ENCODE measurements around the gene STING1. TPM values are rescaled to one million over a fixed set of nuclear protein-coding genes. Genes with fewer than 3 reads are reported as not detected.
"Not testable (repeated sequence)": the region's sequence is repeated elsewhere in the genome, so short reads cannot be mapped to it uniquely, and the experiment has no call there.

STING1 gene
- total RNA-seq, 1 donor from 2014 or later = 14.6 TPM

DNA sequence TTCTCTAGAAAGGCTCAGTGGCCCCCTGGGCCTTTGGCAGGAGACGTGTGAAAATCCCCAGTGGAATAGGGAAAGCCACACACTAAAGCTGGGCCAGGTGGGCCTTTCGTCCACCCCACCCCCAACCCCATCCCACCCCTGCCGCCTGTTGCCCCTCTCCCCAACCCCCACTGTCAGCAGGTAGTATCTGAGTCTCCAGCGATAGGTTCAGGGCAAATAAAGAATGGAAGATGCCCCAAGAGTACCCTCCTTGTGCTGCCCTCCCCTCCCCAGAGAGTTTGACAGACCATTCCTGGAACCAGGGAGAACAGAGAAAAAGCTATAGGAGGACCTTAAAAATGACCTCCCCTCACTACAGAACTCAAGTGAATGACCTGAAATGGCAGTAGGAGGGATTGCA is 41.9 kb upstream of the STING1 start:
- H3K4me3 ChIP-seq (ENCODE audit: low read length in 3 of 3) = no peak overlapping the region
- no peak overlapping the region for H3K27ac ChIP-seq (ENCODE audit: low read depth, low read length)
- H3K36me3 ChIP-seq (ENCODE audit: control insufficient read depth in 3 of 3, insufficient read depth in 3 of 3, low read length in 3 of 3) = no peaks in the 10 kb centered on the region
- no peaks in the 10 kb centered on the region for H3K27me3 ChIP-seq (ENCODE audit: control insufficient read depth in 3 of 3, insufficient read depth in 3 of 3, low read length in 3 of 3)
- no peak overlapping the region for H3K9ac ChIP-seq (ENCODE audit: low read depth in 1 of 3, low read length in 3 of 3)
- H3K9me3 ChIP-seq (ENCODE audit: control insufficient read depth in 3 of 3, low read length in 3 of 3) = no peaks in the 10 kb centered on the region
- H3K4me1 ChIP-seq (ENCODE audit: control insufficient read depth in 3 of 3, insufficient read depth in 3 of 3, low read length in 3 of 3) = peaks cover 5 to 15% (median 7%) of the 10 kb centered on the region in 3 donors

DNA sequence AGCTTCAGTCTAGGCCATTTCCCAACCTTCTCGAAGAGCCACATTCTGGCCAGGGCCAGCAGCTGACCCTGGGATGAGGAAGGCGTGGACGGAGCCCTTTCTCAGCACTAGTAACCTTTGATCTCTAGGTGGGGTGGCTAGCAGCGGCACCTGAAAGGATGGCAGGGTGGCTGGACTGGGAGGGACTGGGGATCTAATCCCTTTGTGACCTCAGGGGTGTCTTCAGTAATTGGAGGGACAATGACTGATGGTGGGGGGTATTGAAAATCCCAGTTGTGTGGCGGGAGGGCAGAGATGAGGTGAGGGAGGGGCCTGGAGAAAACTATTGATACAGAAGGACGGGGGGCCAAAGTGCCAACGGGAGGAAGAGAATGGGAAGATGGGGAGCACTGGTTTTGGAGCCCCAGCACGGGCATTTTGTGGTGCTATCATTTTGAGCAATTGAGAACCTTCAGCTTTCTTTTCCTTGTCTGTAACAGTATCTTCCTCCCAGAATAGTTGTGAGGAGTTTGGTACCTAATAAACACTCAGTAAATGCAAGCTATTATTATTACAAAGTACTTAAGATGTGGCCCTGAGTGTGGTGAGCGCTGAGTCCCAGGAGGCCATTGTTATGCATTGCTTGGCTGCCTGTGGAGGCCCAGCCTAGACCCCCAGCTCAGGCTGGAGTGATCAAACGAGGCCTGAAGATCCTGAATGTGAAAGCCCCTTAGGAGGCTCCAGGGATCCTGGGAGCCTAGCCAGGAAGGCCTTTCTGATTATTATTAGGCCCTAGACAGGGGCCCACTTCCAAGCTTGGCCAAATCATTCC is 41.3 kb upstream of the STING1 start:
- no peaks in the 10 kb centered on the region for H3K27me3 ChIP-seq (ENCODE audit: control insufficient read depth in 3 of 3, insufficient read depth in 3 of 3, low read length in 3 of 3)
- no peak overlapping the region for H3K27ac ChIP-seq (ENCODE audit: low read depth, low read length)
- no peak overlapping the region for H3K4me3 ChIP-seq (ENCODE audit: low read length in 3 of 3)
- peaks cover 6 to 15% (median 8%) of the 10 kb centered on the region in 3 donors for H3K4me1 ChIP-seq (ENCODE audit: control insufficient read depth in 3 of 3, insufficient read depth in 3 of 3, low read length in 3 of 3)
- no peaks in the 10 kb centered on the region for H3K9me3 ChIP-seq (ENCODE audit: control insufficient read depth in 3 of 3, low read length in 3 of 3)
- H3K36me3 ChIP-seq (ENCODE audit: control insufficient read depth in 3 of 3, insufficient read depth in 3 of 3, low read length in 3 of 3) = no peaks in the 10 kb centered on the region
- H3K9ac ChIP-seq (ENCODE audit: low read depth in 1 of 3, low read length in 3 of 3) = peak overlapping the region in 1 of 3 donors; percentile 25

DNA sequence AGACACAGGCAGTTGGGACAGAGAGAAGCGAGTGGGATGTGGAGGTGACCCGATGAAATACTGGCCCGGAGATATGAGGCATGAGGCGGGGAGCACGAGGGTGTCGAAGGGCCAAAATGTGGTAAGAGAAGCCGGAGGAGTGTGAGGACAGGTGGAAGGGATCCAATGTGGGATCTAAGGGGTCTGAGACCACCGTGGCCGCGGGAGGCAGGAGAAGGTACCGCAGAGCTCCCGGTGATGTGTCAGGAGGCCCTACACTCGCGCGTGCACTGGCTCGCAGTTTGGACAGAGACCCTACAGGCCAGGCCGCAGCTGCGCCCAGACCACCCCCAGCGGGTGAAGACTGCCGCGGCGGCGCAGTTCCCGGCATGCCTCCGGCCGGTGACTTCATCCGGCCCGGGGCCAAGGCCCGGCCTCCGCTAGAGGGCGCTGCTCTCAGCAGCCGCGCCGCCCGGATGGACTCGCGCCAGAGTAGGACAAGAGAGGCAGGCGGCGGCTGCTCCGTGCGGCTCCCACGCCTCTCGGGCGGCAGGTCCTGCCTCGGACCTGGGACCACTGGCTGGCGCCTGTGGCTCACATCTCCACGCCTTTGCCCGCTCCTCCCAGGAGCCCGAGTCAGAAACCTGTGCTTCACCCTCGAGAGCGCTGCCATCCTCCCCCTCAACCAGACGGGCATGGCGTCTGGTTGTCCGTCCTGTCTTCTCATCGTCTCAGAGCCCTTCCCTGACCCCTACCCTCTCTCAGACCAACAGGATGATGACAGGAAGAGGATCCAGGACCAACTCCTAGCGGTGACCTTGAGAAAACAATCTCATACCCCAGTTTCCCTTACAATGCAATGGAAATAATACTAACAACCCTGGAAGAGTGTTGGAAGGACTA is 35.4 kb upstream of the STING1 start:
- Histone ChIP-seq H3K4me3 (ENCODE audit: low read length in 3 of 3) (peak overlapping the region; percentile 86 to 97 (median 90)), H3K9ac (ENCODE audit: low read depth in 1 of 3, low read length in 3 of 3) (peak overlapping the region; percentile 95 to 98 (median 98)), H3K36me3 (ENCODE audit: control insufficient read depth in 3 of 3, insufficient read depth in 3 of 3, low read length in 3 of 3) (no peaks in the 10 kb centered on the region), H3K4me1 (ENCODE audit: control insufficient read depth in 3 of 3, insufficient read depth in 3 of 3, low read length in 3 of 3) (peaks cover 13 to 22% (median 21%) of the 10 kb centered on the region in 3 donors), H3K27ac (ENCODE audit: low read depth, low read length) (peak overlapping the region; percentile 84), H3K9me3 (ENCODE audit: control insufficient read depth in 3 of 3, low read length in 3 of 3) (no peaks in the 10 kb centered on the region), H3K27me3 (ENCODE audit: control insufficient read depth in 3 of 3, insufficient read depth in 3 of 3, low read length in 3 of 3) (no peaks in the 10 kb centered on the region)

DNA sequence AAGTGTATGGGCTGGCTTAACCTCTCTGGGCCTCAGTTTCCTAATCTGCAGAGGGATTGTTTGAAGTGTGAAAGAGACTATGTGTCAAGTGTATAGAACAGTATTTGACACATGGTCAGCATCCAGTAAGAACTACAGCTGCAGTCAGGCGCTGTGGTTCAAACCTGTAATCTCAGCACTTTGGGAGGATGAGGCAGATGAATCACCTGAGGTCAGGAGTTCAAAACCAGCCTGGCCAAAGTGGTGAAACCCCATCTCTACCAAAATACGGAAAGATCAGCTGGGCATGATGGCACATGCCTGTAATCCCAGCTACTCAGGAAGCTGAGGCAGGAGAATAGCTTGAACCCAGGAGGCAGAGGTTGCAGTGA is 31.9 kb upstream of the STING1 start:
- H3K36me3 ChIP-seq (ENCODE audit: control insufficient read depth in 3 of 3, insufficient read depth in 3 of 3, low read length in 3 of 3) = no peaks in the 10 kb centered on the region
- no peaks in the 10 kb centered on the region for H3K27me3 ChIP-seq (ENCODE audit: control insufficient read depth in 3 of 3, insufficient read depth in 3 of 3, low read length in 3 of 3)
- H3K9me3 ChIP-seq (ENCODE audit: control insufficient read depth in 3 of 3, low read length in 3 of 3) = no peaks in the 10 kb centered on the region
- no peak overlapping the region for H3K4me3 ChIP-seq (ENCODE audit: low read length in 3 of 3)
- peaks cover 10 to 17% (median 16%) of the 10 kb centered on the region in 3 donors for H3K4me1 ChIP-seq (ENCODE audit: control insufficient read depth in 3 of 3, insufficient read depth in 3 of 3, low read length in 3 of 3)
- no peak overlapping the region for H3K27ac ChIP-seq (ENCODE audit: low read depth, low read length)
- H3K9ac ChIP-seq (ENCODE audit: low read depth in 1 of 3, low read length in 3 of 3) = no peak overlapping the region

DNA sequence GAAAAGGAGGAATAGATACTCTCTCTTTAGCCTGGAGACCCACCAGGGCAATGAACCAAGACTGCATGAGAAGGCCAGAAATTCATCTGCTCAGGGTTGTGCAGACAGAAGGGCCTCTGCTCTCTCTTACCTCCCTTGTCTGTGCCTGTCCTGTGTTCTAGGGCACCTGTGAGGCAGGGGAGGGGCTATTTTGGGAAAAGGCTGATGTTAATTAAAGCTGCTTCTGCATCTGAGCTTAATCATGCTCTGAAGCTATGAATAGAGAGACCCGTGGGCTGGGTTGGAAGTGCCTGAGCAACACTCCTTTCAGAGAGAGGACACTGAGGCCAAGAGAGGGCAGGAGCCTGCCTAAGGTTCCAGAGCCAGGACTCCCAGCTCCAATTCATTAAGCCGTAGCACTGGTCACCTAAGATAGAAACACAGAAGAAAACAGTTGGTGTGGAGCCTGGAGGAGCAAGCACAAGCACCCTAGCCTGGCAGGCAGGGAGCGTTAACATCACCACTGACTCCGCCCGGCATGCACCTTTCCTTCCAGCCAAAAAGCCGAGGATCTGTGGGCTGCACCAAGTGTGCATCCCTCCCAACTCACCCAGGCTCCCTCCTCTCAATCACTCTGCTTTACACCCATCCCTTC is 31.4 kb upstream of the STING1 start:
- H3K27me3 ChIP-seq (ENCODE audit: control insufficient read depth in 3 of 3, insufficient read depth in 3 of 3, low read length in 3 of 3) = no peaks in the 10 kb centered on the region
- no peak overlapping the region for H3K27ac ChIP-seq (ENCODE audit: low read depth, low read length)
- H3K4me3 ChIP-seq (ENCODE audit: low read length in 3 of 3) = no peak overlapping the region
- no peaks in the 10 kb centered on the region for H3K9me3 ChIP-seq (ENCODE audit: control insufficient read depth in 3 of 3, low read length in 3 of 3)
- peaks cover 10 to 17% (median 16%) of the 10 kb centered on the region in 3 donors for H3K4me1 ChIP-seq (ENCODE audit: control insufficient read depth in 3 of 3, insufficient read depth in 3 of 3, low read length in 3 of 3)
- H3K9ac ChIP-seq (ENCODE audit: low read depth in 1 of 3, low read length in 3 of 3) = no peak overlapping the region
- H3K36me3 ChIP-seq (ENCODE audit: control insufficient read depth in 3 of 3, insufficient read depth in 3 of 3, low read length in 3 of 3) = no peaks in the 10 kb centered on the region

DNA sequence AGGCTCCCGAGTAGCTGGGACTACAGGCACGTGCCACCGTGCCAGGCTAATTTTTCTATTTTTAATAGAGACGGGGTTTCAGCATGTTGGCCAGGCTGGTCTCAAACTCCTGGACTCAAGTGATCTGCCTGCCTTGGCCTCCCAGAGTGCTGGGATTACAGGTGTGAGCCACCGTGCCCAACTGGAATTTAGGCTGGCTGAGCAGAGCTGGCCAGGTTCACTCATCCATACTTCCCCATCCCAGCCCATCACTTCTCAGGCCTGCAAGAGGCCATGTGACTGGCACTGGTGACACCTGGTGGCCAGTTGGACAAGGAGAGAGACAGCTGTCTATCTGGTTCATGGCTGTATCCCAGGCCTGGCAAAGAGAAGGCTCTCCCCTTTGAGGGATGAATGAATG is 30.9 kb upstream of the STING1 start:
- not testable (repeated sequence) for H3K4me3 ChIP-seq (ENCODE audit: low read length in 3 of 3); H3K9ac ChIP-seq (ENCODE audit: low read depth in 1 of 3, low read length in 3 of 3); H3K27me3 ChIP-seq (ENCODE audit: control insufficient read depth in 3 of 3, insufficient read depth in 3 of 3, low read length in 3 of 3); H3K9me3 ChIP-seq (ENCODE audit: control insufficient read depth in 3 of 3, low read length in 3 of 3); H3K36me3 ChIP-seq (ENCODE audit: control insufficient read depth in 3 of 3, insufficient read depth in 3 of 3, low read length in 3 of 3); H3K27ac ChIP-seq (ENCODE audit: low read depth, low read length)
- H3K4me1 ChIP-seq (ENCODE audit: control insufficient read depth in 3 of 3, insufficient read depth in 3 of 3, low read length in 3 of 3) = peaks cover 9 to 11% (median 11%) of the 10 kb centered on the region in 3 donors

DNA sequence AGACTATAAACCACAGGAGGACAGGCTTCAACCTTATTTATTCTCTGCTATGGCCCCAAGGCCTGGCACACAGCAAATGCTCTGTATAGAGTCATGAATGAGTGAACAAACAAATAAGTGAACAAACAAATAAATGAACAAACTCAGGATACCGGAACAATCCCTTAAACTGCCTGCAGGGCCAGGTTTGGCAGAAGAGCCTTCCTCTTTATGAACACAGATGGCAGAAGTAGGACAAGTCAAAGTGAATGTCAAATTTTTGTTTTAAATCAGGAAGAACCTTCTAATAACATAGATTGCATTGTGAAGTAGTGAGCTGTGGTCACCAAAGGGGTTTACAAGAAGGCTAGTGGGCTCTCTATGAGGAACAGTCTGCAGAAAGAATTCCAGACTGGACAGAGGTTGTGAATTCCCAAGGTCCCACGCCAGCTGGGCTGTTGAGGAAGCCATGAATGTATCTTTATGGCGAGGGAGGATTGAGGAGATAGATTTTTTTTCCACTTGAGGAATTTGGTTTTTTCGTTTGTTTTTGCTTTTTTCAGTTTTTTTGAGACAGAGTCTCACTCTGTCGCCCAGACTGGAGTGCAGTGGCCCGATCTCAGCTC is 30.3 kb upstream of the STING1 start:
- H3K27ac ChIP-seq (ENCODE audit: low read depth, low read length) = no peak overlapping the region
- no peaks in the 10 kb centered on the region for H3K27me3 ChIP-seq (ENCODE audit: control insufficient read depth in 3 of 3, insufficient read depth in 3 of 3, low read length in 3 of 3)
- no peaks in the 10 kb centered on the region for H3K36me3 ChIP-seq (ENCODE audit: control insufficient read depth in 3 of 3, insufficient read depth in 3 of 3, low read length in 3 of 3)

DNA sequence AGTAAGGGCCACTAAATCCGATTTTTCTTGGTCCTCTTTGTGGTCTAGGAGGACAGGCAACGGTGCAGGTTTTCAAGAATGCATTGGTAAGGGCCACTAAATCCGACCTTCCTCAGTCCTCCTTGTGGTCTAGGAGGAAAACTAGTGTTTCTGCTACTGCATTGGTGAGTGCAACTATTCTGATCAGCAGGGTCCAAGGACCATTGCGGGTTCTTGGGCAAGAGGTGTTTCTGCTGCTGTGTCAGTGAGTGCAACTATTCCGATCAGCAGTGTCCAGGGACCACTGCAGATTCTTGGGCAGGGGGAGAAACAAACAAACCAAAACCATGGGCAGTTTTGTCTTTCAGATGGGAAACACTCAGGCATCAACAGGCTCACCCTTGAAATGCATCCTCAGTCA is 22.2 kb upstream of the STING1 start:
- not testable (repeated sequence) for H3K27ac ChIP-seq (ENCODE audit: low read depth, low read length); H3K9ac ChIP-seq (ENCODE audit: low read depth in 1 of 3, low read length in 3 of 3); H3K4me1 ChIP-seq (ENCODE audit: control insufficient read depth in 3 of 3, insufficient read depth in 3 of 3, low read length in 3 of 3); H3K9me3 ChIP-seq (ENCODE audit: control insufficient read depth in 3 of 3, low read length in 3 of 3); H3K36me3 ChIP-seq (ENCODE audit: control insufficient read depth in 3 of 3, insufficient read depth in 3 of 3, low read length in 3 of 3); H3K4me3 ChIP-seq (ENCODE audit: low read length in 3 of 3); H3K27me3 ChIP-seq (ENCODE audit: control insufficient read depth in 3 of 3, insufficient read depth in 3 of 3, low read length in 3 of 3)

More for the DNA sequence above, 30.3 kb upstream of the STING1 start:
- Histone ChIP-seq H3K4me3 (ENCODE audit: low read length in 3 of 3) (no peak overlapping the region), H3K9me3 (ENCODE audit: control insufficient read depth in 3 of 3, low read length in 3 of 3) (no peaks in the 10 kb centered on the region), H3K4me1 (ENCODE audit: control insufficient read depth in 3 of 3, insufficient read depth in 3 of 3, low read length in 3 of 3) (peaks cover 5 to 8% (median 8%) of the 10 kb centered on the region in 3 donors), H3K9ac (ENCODE audit: low read depth in 1 of 3, low read length in 3 of 3) (no peak overlapping the region)

DNA sequence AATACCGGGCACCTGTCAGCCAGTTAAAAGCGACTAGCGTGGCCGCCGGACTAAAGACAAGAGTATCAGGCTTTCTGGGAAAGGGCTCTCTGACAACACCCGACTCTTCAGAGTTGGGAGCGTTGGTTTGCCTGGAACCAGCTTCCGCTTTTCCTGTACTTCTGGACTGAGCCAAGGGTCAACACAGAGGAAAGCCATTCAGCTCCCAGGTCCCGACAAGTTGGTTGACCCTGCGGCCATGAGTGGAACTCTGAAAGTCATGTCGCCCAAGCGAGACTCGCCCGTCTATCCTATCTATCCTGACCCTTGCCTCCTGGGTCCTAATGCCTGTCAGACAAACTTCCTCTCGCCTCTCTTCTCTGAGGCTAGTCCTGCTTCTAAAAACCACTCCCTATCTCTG is 21.3 kb upstream of the STING1 start:
- H3K36me3 ChIP-seq (ENCODE audit: control insufficient read depth in 3 of 3, insufficient read depth in 3 of 3, low read length in 3 of 3); H3K27me3 ChIP-seq (ENCODE audit: control insufficient read depth in 3 of 3, insufficient read depth in 3 of 3, low read length in 3 of 3); H3K4me1 ChIP-seq (ENCODE audit: control insufficient read depth in 3 of 3, insufficient read depth in 3 of 3, low read length in 3 of 3); H3K9me3 ChIP-seq (ENCODE audit: control insufficient read depth in 3 of 3, low read length in 3 of 3); H3K4me3 ChIP-seq (ENCODE audit: low read length in 3 of 3); H3K9ac ChIP-seq (ENCODE audit: low read depth in 1 of 3, low read length in 3 of 3); H3K27ac ChIP-seq (ENCODE audit: low read depth, low read length): not testable (repeated sequence)
